Measurements from ENCODE around the gene PRKCZ. TPM values are rescaled to one million over a fixed set of nuclear protein-coding genes. Genes with fewer than 3 reads are reported as not detected.
A peak's percentile ranks its signal among the peaks of the same experiment; 100 is the strongest.

Gene PRKCZ
- 45.9 and 48.7 TPM in 2 replicates for total RNA-seq (2022)
- percentile 54 among the genes with signal in this experiment for Bru-seq, nascent RNA
- percentile 57 among the genes with signal in this experiment for BruChase-seq, experiment 1, labeled RNA remaining after a 2-hour chase
- percentile 63 among the genes with signal in this experiment for BruChase-seq, experiment 2, labeled RNA remaining after a 6-hour chase
- long read RNA-seq, transcript PRKCZ-201 (18 exons, 2,326 nt): major isoform, 25 of 42 reads
- long read RNA-seq, partial matches to known transcripts: 5 of 42 reads
- long read RNA-seq, other reads (novel, unspliced or antisense): 12 of 42 reads

DNA sequence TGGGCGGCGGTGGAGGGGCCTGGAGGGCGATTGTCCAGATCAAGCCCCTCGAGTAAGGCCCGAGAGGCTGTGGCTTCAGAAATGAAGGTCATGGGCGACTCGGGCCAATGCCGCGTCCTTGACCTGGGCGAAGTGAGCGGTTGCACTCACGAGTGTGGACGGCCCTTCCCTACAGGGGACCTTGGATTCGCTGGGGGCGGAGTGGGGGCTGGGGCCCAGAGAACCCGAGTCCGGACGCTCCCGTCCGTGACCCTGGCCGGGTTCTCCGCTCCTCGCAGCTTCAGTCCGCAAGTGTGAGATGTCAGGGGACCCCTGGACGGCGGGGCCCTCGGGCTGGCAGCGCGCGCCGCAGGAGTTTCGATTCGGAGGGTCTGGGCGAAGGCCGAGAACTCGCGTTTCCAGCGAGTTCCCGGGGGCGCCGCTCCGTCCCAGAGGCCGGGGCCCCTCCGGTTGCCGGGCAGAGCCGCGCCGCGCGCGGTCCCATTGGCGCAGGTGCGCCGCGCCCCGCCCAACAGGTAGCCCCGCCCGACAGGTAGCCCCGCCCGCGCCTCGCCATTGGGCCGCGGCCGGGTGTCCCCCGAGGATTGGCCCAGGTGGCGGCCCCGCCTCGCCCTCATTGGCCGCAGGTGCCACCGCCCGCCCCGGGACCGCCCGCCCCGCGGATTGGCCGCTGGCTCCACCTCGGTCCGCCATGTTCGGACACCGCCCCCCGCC is at the start of gene PRKCZ:
PRKCZ (plus strand) TSS at position 694 of the 714 bp plus-strand sequence. CDS start 220 bp downstream, outside the sequence.
- intact Hi-C loops (cut with micrococcal nuclease; ENCODE audit: unreplicated experiment): loop anchor here (5.0 kb wide), 1 partner anchor 48 kb away; the partner anchor contains the start of gene CFAP74
- Histone ChIP-seq H3K27me3 (replicated peaks; ENCODE audit: control insufficient read depth, insufficient read depth, low read length) (no peaks in the 10 kb centered on the region), H3K4me1 (peaks cover 25% of the 10 kb centered on the region), H3K4me3 (ENCODE audit: low read depth, low read length) (peak within 1 kb of the TSS; percentile 88), H3K9me3 (no peaks in the 10 kb centered on the region), H3K36me3 (ENCODE audit: control insufficient read depth, insufficient read depth, low read length) (no peaks in the 10 kb centered on the region)
- H3K27ac Mint-ChIP-seq (ENCODE audit: unreplicated experiment): peak within 1 kb of the TSS; percentile 80
- DNase-seq: peak; percentile 94 to 97
- H3K27me3 Mint-ChIP-seq (ENCODE audit: insufficient read depth, unreplicated experiment): no peaks in the 10 kb centered on the region
- ChIA-PET CTCF (interaction anchor here (0.7 to 1.4 kb wide), 3 partner anchors 106 to 265 kb away, joined by 3 to 5 read pairs (median 4); no protein-coding TSS in a partner anchor), POLR2A (no interaction called here)
- H3K4me3 Mint-ChIP-seq (ENCODE audit: unreplicated experiment): peak within 1 kb of the TSS; percentile 78
- H3K9me3 Mint-ChIP-seq (ENCODE audit: unreplicated experiment): no peaks in the 10 kb centered on the region
- TF ChIP-seq, protein P1, sequence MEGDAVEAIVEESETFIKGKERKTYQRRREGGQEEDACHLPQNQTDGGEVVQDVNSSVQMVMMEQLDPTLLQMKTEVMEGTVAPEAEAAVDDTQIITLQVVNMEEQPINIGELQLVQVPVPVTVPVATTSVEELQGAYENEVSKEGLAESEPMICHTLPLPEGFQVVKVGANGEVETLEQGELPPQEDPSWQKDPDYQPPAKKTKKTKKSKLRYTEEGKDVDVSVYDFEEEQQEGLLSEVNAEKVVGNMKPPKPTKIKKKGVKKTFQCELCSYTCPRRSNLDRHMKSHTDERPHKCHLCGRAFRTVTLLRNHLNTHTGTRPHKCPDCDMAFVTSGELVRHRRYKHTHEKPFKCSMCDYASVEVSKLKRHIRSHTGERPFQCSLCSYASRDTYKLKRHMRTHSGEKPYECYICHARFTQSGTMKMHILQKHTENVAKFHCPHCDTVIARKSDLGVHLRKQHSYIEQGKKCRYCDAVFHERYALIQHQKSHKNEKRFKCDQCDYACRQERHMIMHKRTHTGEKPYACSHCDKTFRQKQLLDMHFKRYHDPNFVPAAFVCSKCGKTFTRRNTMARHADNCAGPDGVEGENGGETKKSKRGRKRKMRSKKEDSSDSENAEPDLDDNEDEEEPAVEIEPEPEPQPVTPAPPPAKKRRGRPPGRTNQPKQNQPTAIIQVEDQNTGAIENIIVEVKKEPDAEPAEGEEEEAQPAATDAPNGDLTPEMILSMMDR (IDR thresholded peaks at IDR 0.05; ENCODE audit: insufficient read depth in 1 of 2, low read depth in 1 of 2, low read length in 1 of 2, severe bottlenecking in 1 of 2, unreplicated experiment in 1 of 2): no peak
- no TSS peak for BruUV-seq (replicated peaks)
- H3K4me1 Mint-ChIP-seq (ENCODE audit: low read depth, unreplicated experiment): peaks cover 21% of the 10 kb centered on the region
- H3K36me3 Mint-ChIP-seq (ENCODE audit: insufficient read depth, unreplicated experiment): peaks cover 19% of the 10 kb centered on the region

GRCh38 chr1:2000432-2000831 is 49.8 kb upstream of the PRKCZ start:
- DNase-seq: no peak
- Mint-ChIP-seq H3K4me3 (ENCODE audit: unreplicated experiment) (no peak overlapping the region), H3K36me3 (ENCODE audit: insufficient read depth, unreplicated experiment) (no peaks in the 10 kb centered on the region), H3K27me3 (ENCODE audit: insufficient read depth, unreplicated experiment) (no peaks in the 10 kb centered on the region), H3K4me1 (ENCODE audit: low read depth, unreplicated experiment) (no peaks in the 10 kb centered on the region), H3K9me3 (ENCODE audit: unreplicated experiment) (no peaks in the 10 kb centered on the region), H3K27ac (ENCODE audit: unreplicated experiment) (peak overlapping the region; percentile 74)
- POLR2A ChIA-PET: no interaction called here
- Histone ChIP-seq H3K4me1 (peaks cover 7% of the 10 kb centered on the region), H3K27me3 (replicated peaks; ENCODE audit: control insufficient read depth, insufficient read depth, low read length) (no peaks in the 10 kb centered on the region), H3K36me3 (ENCODE audit: control insufficient read depth, insufficient read depth, low read length) (no peaks in the 10 kb centered on the region), H3K4me3 (ENCODE audit: low read depth, low read length) (no peak overlapping the region), H3K9me3 (no peaks in the 10 kb centered on the region)
- CTCF ChIA-PET: no interaction called here
- intact Hi-C loops (cut with micrococcal nuclease; ENCODE audit: unreplicated experiment): loop anchor here (5.0 kb wide), 1 partner anchor 47 kb away; no protein-coding TSS in a partner anchor
- TF ChIP-seq, protein P1 (IDR thresholded peaks at IDR 0.05; ENCODE audit: insufficient read depth in 1 of 2, low read depth in 1 of 2, low read length in 1 of 2, severe bottlenecking in 1 of 2, unreplicated experiment in 1 of 2): no peak
- BruUV-seq (replicated peaks): no TSS peak

GRCh38 chr1:2000850-2001249 is 49.4 kb upstream of the PRKCZ start:
- intact Hi-C loops (cut with micrococcal nuclease; ENCODE audit: unreplicated experiment): loop anchor here (5.0 kb wide), 1 partner anchor 46 kb away; no protein-coding TSS in a partner anchor
- no peaks in the 10 kb centered on the region for H3K9me3 Mint-ChIP-seq (ENCODE audit: unreplicated experiment)
- POLR2A ChIA-PET: no interaction called here

More at GRCh38 chr1:2000850-2001249, 49.4 kb upstream of the PRKCZ start:
- DNase-seq: no peak
- no peak overlapping the region for H3K4me3 Mint-ChIP-seq (ENCODE audit: unreplicated experiment)
- H3K4me1 Mint-ChIP-seq (ENCODE audit: low read depth, unreplicated experiment): no peaks in the 10 kb centered on the region
- Histone ChIP-seq H3K36me3 (ENCODE audit: control insufficient read depth, insufficient read depth, low read length) (no peaks in the 10 kb centered on the region), H3K27me3 (replicated peaks; ENCODE audit: control insufficient read depth, insufficient read depth, low read length) (no peaks in the 10 kb centered on the region), H3K9me3 (no peaks in the 10 kb centered on the region), H3K4me3 (ENCODE audit: low read depth, low read length) (no peak overlapping the region), H3K4me1 (peaks cover 7% of the 10 kb centered on the region)
- no TSS peak for BruUV-seq (replicated peaks)
- H3K27me3 Mint-ChIP-seq (ENCODE audit: insufficient read depth, unreplicated experiment): no peaks in the 10 kb centered on the region
- H3K27ac Mint-ChIP-seq (ENCODE audit: unreplicated experiment): peak overlapping the region; percentile 74
- TF ChIP-seq, protein P1 (IDR thresholded peaks at IDR 0.05; ENCODE audit: insufficient read depth in 1 of 2, low read depth in 1 of 2, low read length in 1 of 2, severe bottlenecking in 1 of 2, unreplicated experiment in 1 of 2): no peak
- no peaks in the 10 kb centered on the region for H3K36me3 Mint-ChIP-seq (ENCODE audit: insufficient read depth, unreplicated experiment)
- CTCF ChIA-PET: interaction anchor here (1.6 kb wide), 1 partner anchor 46 kb away, joined by 7 read pairs; no protein-coding TSS in a partner anchor
